GM12872 (cell line): ENCODE results near the gene CLIC6.

Source experiments
- CTCF ChIP-seq: IDR thresholded peaks from 3 replicates; pipeline ENCODE4 v1.5.1; 2011; ENCODE audit warnings: low read depth, mild to moderate bottlenecking, low read length, moderate library complexity; ENCODE audit not compliant: insufficient read depth

CLIC6 gene

GRCh38 chr21:34695434-34695833 is 26.6 kb downstream of the CLIC6 start:
- no peak for TF ChIP-seq CTCF

- TF ChIP-seq CTCF = no peak
Observed at GRCh38 chr21:34696121-34696520, 27.3 kb downstream of the CLIC6 start.

GRCh38 chr21:34697826-34698225 is 29.0 kb downstream of the CLIC6 start:
- TF ChIP-seq CTCF = no peak

DNA sequence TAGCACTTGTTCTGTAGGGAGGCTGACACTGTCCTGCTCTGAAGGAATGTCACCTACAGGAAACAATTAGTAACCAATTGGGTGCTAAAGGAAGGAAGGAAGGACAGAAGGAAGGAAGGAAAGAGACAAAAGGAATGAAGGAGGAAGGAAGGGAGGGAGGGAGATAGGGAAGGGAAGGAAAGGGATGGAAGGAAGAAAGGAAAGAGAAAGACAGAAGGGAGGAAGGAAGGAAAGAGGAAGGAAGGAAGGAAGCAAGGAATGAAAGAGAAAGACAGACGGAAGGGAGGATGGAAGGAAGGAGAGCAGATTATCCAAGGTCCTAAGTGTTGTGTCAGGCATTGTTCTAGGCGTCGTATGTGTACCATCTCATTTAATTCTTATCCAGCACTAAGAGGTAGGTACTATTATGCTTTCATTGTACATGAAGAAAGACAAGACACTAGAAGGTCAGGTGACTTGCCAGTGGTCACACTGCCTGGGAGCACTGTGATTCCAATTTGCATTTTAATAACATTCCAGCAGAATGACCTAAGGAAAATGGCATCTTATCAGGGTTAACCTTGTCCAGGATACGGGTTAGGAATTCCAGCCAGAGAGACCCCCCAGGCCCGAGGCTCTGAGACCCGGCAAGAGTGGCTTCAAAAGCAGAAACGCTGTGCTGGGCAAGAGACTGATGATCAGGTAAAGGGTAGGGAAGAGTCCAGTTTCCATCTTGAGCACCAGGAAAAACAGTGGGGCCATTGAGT is 29.6 kb downstream of the CLIC6 start:
- no peak for TF ChIP-seq CTCF

DNA sequence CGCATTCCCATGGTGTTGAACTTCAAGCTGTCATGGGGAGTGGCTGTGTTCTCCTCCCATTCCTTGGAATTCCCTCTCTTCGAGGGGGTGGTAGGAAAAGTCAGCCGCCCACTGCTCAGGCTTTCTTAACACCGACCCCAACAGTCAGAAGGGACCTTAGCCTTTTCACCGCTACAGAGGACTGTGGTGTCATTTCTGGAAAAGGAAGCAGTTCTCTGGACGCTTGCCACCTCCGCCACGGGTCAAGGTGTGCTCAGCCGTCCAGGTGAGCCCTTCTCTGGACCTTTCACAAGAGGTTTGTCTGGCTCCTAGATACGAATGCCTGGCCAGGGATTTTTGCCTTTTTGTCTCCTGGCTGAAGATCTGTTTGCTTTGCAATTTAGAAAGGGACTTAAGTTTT is 31.8 kb downstream of the CLIC6 start:
- TF ChIP-seq CTCF = no peak

- no peak for TF ChIP-seq CTCF
Observed at GRCh38 chr21:34701726-34702125, 32.9 kb downstream of the CLIC6 start.

- no peak for TF ChIP-seq CTCF
Observed at GRCh38 chr21:34702341-34703170, 33.8 kb downstream of the CLIC6 start.
